AG04450 (cell line): ENCODE measurements around the gene GAGE12J. TPM values are rescaled to one million over a fixed set of nuclear protein-coding genes. Genes with fewer than 3 reads are reported as not detected.
A peak's percentile ranks its signal among the peaks of the same experiment; 100 is the strongest.

Experiments used
- CTCF ChIA-PET: fragments of 300-600, 350-600 bp; formaldehyde crosslinking; extraction: SDS; loops from one replicate; lab custom pipeline; 2022; ENCODE audit warnings: antibody characterized with exemption, inconsistent platforms; lab: Charles Lee
- POLR2A ChIA-PET: fragments of 350-600 bp; formaldehyde crosslinking; extraction: SDS; loops from one replicate; lab custom pipeline; 2021; ENCODE audit warnings: antibody characterized with exemption, inconsistent platforms; lab: Yijun Ruan, JAX
- DNase-seq: peaks from one replicate; pipeline ENCODE4 v3.0.0-alpha.2; 2011; ENCODE audit warnings: low read depth, low spot score
- H3K27ac ChIP-seq: one replicate; pipeline ENCODE4 v1.5.1; 2012; ENCODE audit warnings: low read depth, low read length, control low read depth
- H3K27me3 ChIP-seq: one replicate; pipeline ENCODE4 v1.6.0; 2012; ENCODE audit warnings: low read length; ENCODE audit not compliant: control insufficient read depth, insufficient read depth
- H3K4me3 ChIP-seq: 2 replicates; pipeline ENCODE4 v1.5.1; 2011; ENCODE audit warnings: mild to moderate bottlenecking, low read depth, low read length, control low read depth
- H3K9me3 ChIP-seq: 2 replicates; pipeline ENCODE4 v1.5.1; 2012; ENCODE audit warnings: low read length; ENCODE audit not compliant: control insufficient read depth, insufficient read depth
- polyA plus RNA-seq: library from polyadenylated mRNA; depleted of rRNA; stranded (reverse); fragments of >200 nt; gene quantifications from 2 replicates; pipeline ENCODE4 v1.2.3, GENCODE V29; 2011
- TF ChIP-seq, protein P1 (sequence below): IDR thresholded peaks from 2 replicates; pipeline ENCODE4 v1.5.1; 2011; ENCODE audit warnings: low read depth, low read length, control low read depth, inconsistent platforms

The GAGE12J gene
- polyA plus RNA-seq, 1 experiment = not detected

GRCh38 chrX:49277535-49277830 is 44.4 kb upstream of the GAGE12J start:
- Histone ChIP-seq H3K27me3 (no peaks in the 10 kb centered on the region), H3K9me3 (no peaks in the 10 kb centered on the region), H3K4me3 (no peak overlapping the region), H3K27ac (no peak overlapping the region)
- TF ChIP-seq, protein P1, sequence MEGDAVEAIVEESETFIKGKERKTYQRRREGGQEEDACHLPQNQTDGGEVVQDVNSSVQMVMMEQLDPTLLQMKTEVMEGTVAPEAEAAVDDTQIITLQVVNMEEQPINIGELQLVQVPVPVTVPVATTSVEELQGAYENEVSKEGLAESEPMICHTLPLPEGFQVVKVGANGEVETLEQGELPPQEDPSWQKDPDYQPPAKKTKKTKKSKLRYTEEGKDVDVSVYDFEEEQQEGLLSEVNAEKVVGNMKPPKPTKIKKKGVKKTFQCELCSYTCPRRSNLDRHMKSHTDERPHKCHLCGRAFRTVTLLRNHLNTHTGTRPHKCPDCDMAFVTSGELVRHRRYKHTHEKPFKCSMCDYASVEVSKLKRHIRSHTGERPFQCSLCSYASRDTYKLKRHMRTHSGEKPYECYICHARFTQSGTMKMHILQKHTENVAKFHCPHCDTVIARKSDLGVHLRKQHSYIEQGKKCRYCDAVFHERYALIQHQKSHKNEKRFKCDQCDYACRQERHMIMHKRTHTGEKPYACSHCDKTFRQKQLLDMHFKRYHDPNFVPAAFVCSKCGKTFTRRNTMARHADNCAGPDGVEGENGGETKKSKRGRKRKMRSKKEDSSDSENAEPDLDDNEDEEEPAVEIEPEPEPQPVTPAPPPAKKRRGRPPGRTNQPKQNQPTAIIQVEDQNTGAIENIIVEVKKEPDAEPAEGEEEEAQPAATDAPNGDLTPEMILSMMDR = no peak
- no peak for DNase-seq
- ChIA-PET POLR2A (no interaction called here), CTCF (no interaction called here)

DNA sequence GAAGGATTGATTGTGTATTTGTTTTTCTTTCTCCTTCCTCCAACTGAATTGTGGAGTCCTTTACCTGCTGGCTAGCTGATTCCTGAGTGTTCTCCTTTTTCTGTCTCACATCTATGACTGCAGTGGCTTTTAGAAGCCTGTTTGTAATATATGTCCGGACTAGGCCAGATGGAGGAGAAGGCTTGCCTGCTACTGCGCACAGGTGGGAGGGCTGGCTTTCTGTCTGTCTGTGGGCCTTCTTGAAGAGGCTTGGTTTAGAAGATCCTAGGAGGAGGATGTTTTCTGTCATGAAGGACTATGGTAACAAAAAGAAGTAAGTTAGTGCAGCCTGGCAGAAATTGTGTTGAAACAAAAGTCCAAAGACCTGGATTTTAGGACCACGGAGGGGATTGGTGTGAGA is 43.8 kb upstream of the GAGE12J start:
- Histone ChIP-seq H3K4me3 (no peak overlapping the region), H3K9me3 (no peaks in the 10 kb centered on the region), H3K27ac (no peak overlapping the region), H3K27me3 (no peaks in the 10 kb centered on the region)
- TF ChIP-seq, protein P1 = no peak
- ChIA-PET POLR2A (no interaction called here), CTCF (no interaction called here)
- DNase-seq = no peak

DNA sequence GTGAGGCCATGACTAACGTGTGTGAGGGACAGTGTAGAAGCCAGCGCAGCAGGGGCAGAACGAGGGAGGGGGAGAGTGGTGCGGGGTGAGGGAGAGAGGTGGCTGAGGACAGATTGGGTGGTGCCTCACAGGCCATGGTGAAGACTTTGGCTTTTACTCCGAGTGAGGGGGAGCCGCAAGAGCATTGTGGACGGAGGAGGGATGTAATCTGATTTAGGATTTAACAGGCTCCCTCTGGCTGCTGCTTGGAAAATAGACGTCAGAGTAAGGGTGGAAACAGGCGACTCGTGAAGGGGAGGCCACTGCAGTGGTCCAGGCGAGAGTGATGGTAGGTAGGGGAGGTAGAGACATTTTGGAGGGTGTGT is 39.2 kb upstream of the GAGE12J start:
- CTCF ChIA-PET = interaction anchor here (0.6 to 1.3 kb wide), 2 partner anchors 10 to 556 kb away, joined by 3 to 4 read pairs; no protein-coding TSS in a partner anchor

GRCh38 chrX:49284212-49284611 is 37.6 kb upstream of the GAGE12J start:
- POLR2A ChIA-PET = no interaction called here

More for the DNA sequence above, 39.2 kb upstream of the GAGE12J start:
- Histone ChIP-seq H3K27ac (no peak overlapping the region), H3K4me3 (no peak overlapping the region), H3K9me3 (no peaks in the 10 kb centered on the region), H3K27me3 (no peaks in the 10 kb centered on the region)
- TF ChIP-seq, protein P1 = peak; percentile 43
- no peak for DNase-seq
- POLR2A ChIA-PET = interaction anchor here (0.7 kb wide), 1 partner anchor 24 kb away, joined by 3 read pairs; no protein-coding TSS in a partner anchor

DNA sequence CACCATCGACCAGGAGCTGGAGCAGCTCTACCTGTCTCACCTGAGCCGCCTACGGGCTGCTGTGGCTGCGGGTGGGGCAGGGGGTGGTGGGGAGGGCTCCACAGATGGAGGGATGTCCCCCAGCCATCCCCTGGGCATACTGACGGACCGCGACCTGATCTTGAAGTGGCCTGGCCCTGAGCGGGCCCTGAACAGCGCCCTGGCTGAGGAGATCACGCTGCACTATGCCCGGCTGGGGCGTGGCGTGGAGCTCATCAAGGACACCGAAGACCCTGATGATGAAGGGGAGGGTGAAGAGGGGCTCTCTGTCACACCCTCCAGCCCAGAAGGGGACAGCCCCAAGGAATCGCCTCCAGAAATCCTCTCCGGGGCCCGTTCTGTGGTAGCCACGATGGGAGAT is 35.7 kb upstream of the GAGE12J start:
- POLR2A ChIA-PET = no interaction called here

More at GRCh38 chrX:49284212-49284611, 37.6 kb upstream of the GAGE12J start:
- H3K9me3 ChIP-seq = no peaks in the 10 kb centered on the region
- no peaks in the 10 kb centered on the region for H3K27me3 ChIP-seq
- CTCF ChIA-PET = interaction anchor here (0.7 kb wide), 1 partner anchor 939 kb away, joined by 5 read pairs; no protein-coding TSS in a partner anchor
- no peak overlapping the region for H3K27ac ChIP-seq
- DNase-seq = no peak
- TF ChIP-seq, protein P1 = no peak
- H3K4me3 ChIP-seq = no peak overlapping the region

More for the DNA sequence above, 35.7 kb upstream of the GAGE12J start:
- no peak overlapping the region for H3K4me3 ChIP-seq
- TF ChIP-seq, protein P1 = no peak
- H3K27me3 ChIP-seq = no peaks in the 10 kb centered on the region
- DNase-seq = no peak
- no peaks in the 10 kb centered on the region for H3K9me3 ChIP-seq
- H3K27ac ChIP-seq = no peak overlapping the region
- CTCF ChIA-PET = no interaction called here
